Calu3 (cell line): ENCODE results near the gene PPP3R1. TPM values are rescaled to one million over a fixed set of nuclear protein-coding genes. Genes with fewer than 3 reads are reported as not detected.

Experiments
- BruUV-seq: library from RNA; stranded (reverse); fragments of 400-500 nt; replicated peaks from 2 replicates; lab custom pipeline; 2021; lab: Mats Ljungman, UMichigan
- CTCF ChIA-PET: fragments of 300-600 bp; sonication (Branson Sonifier 250); formaldehyde crosslinking; loops from one replicate; lab custom pipeline; 2022; ENCODE audit warnings: antibody characterized with exemption; lab: Charles Lee
- DNase-seq: peaks from one replicate; pipeline ENCODE4 v3.0.0; 2022
- H3K27ac Mint-ChIP-seq: one replicate; pipeline ENCODE4 v1.8.0; 2022; ENCODE audit warnings: mixed read lengths; ENCODE audit not compliant: unreplicated experiment
- H3K27me3 Mint-ChIP-seq: one replicate; pipeline ENCODE4 v1.8.0; 2022; ENCODE audit warnings: mixed read lengths; ENCODE audit not compliant: unreplicated experiment
- H3K36me3 Mint-ChIP-seq: one replicate; pipeline ENCODE4 v1.8.0; 2022; ENCODE audit warnings: mild to moderate bottlenecking, moderate library complexity, mixed read lengths; ENCODE audit not compliant: insufficient read depth, unreplicated experiment
- H3K4me1 Mint-ChIP-seq: one replicate; pipeline ENCODE4 v1.8.0; 2022; ENCODE audit warnings: mild to moderate bottlenecking, low read depth, mixed read lengths; ENCODE audit not compliant: unreplicated experiment
- H3K4me3 Mint-ChIP-seq: one replicate; pipeline ENCODE4 v1.8.0; 2022; ENCODE audit warnings: mild to moderate bottlenecking, low read depth, moderate library complexity, mixed read lengths; ENCODE audit not compliant: unreplicated experiment
- H3K9me3 Mint-ChIP-seq: one replicate; pipeline ENCODE4 v1.8.0; 2022; ENCODE audit warnings: low read depth, mixed read lengths; ENCODE audit not compliant: unreplicated experiment
- intact Hi-C: fragments of 100-400 bp; cut with micrococcal nuclease; formaldehyde crosslinking; loops from one replicate; pipeline ENCODE4 v1.10.0; 2022; ENCODE audit not compliant: unreplicated experiment
- total RNA-seq: library from RNA; stranded (reverse); gene quantifications from 2 replicates; pipeline ENCODE4 v1.2.3, GENCODE V29; 2022
- TF ChIP-seq, protein P1 (sequence below): fragments of 200-600 bp; IDR thresholded peaks from one replicate; pipeline ENCODE4 v1.8.0; 2022; ENCODE audit warnings: antibody characterized with exemption; ENCODE audit not compliant: unreplicated experiment

The PPP3R1 gene
- total RNA-seq, 1 experiment from 2014 or later, result 63.4 TPM

GRCh38 chr2:68282811-68283418 is 30.6 kb upstream of the PPP3R1 start:
- TF ChIP-seq, protein P1, sequence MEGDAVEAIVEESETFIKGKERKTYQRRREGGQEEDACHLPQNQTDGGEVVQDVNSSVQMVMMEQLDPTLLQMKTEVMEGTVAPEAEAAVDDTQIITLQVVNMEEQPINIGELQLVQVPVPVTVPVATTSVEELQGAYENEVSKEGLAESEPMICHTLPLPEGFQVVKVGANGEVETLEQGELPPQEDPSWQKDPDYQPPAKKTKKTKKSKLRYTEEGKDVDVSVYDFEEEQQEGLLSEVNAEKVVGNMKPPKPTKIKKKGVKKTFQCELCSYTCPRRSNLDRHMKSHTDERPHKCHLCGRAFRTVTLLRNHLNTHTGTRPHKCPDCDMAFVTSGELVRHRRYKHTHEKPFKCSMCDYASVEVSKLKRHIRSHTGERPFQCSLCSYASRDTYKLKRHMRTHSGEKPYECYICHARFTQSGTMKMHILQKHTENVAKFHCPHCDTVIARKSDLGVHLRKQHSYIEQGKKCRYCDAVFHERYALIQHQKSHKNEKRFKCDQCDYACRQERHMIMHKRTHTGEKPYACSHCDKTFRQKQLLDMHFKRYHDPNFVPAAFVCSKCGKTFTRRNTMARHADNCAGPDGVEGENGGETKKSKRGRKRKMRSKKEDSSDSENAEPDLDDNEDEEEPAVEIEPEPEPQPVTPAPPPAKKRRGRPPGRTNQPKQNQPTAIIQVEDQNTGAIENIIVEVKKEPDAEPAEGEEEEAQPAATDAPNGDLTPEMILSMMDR, result peak; percentile 66
- CTCF ChIA-PET, result interaction anchor here (1.0 to 1.6 kb wide), 5 partner anchors 9 to 161 kb away, joined by 3 to 11 read pairs (median 6); no protein-coding TSS in a partner anchor
- intact Hi-C loops, result loop anchor here (1.0 to 10.0 kb wide), 2 partner anchors 161 to 162 kb away; no protein-coding TSS in a partner anchor
- H3K9me3 Mint-ChIP-seq, result no peaks in the 10 kb centered on the region
- no peaks in the 10 kb centered on the region for H3K4me1 Mint-ChIP-seq
- peaks cover 45% of the 10 kb centered on the region for H3K27me3 Mint-ChIP-seq
- no peak overlapping the region for H3K4me3 Mint-ChIP-seq
- BruUV-seq, result no TSS peak
- no peak overlapping the region for H3K27ac Mint-ChIP-seq
- H3K36me3 Mint-ChIP-seq, result no peaks in the 10 kb centered on the region
- DNase-seq, result peak; percentile 16

DNA sequence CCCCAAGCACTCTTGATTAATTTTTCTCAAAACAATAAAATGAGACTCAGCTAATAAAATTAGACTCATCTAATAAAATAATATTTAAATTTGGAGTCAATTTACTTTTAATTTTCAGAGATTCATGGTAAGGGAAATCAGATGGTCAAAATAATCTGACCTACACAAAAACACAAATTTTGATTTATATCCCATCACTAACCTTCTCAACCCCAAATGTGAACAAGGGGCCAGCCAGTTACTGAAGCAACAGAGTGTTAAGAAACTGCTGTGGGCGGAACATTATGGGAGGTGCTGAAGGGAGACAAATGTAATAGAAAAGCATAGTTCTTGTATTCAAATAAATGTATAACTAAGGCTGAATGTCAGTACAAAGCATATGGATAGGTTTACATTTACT is 28.5 kb upstream of the PPP3R1 start:
- BruUV-seq, result no TSS peak
- Mint-ChIP-seq H3K27ac (no peak overlapping the region), H3K27me3 (peaks cover 29% of the 10 kb centered on the region), H3K9me3 (no peaks in the 10 kb centered on the region), H3K36me3 (no peaks in the 10 kb centered on the region), H3K4me1 (no peaks in the 10 kb centered on the region), H3K4me3 (no peak overlapping the region)
- TF ChIP-seq, protein P1, result no peak
- CTCF ChIA-PET, result no interaction called here
- DNase-seq, result no peak
- intact Hi-C loops, result loop anchor here (10.0 kb wide), 1 partner anchor 164 kb away; no protein-coding TSS in a partner anchor

GRCh38 chr2:68280348-68280747 is 28.0 kb upstream of the PPP3R1 start:
- DNase-seq, result no peak
- Mint-ChIP-seq H3K36me3 (no peaks in the 10 kb centered on the region), H3K9me3 (no peaks in the 10 kb centered on the region), H3K4me3 (no peak overlapping the region), H3K4me1 (no peaks in the 10 kb centered on the region), H3K27me3 (peaks cover 24% of the 10 kb centered on the region), H3K27ac (no peak overlapping the region)
- intact Hi-C loops, result loop anchor here (10.0 kb wide), 1 partner anchor 164 kb away; no protein-coding TSS in a partner anchor
- CTCF ChIA-PET, result no interaction called here
- no TSS peak for BruUV-seq
- TF ChIP-seq, protein P1, result no peak

- Mint-ChIP-seq H3K9me3 (no peaks in the 10 kb centered on the region), H3K4me1 (no peaks in the 10 kb centered on the region), H3K4me3 (no peak overlapping the region), H3K27me3 (peaks cover 17% of the 10 kb centered on the region), H3K27ac (no peak overlapping the region), H3K36me3 (no peaks in the 10 kb centered on the region)
- BruUV-seq, result no TSS peak
- DNase-seq, result no peak
- TF ChIP-seq, protein P1, result no peak
- intact Hi-C loops, result loop anchor here (10.0 kb wide), 1 partner anchor 165 kb away; no protein-coding TSS in a partner anchor
- CTCF ChIA-PET, result no interaction called here
Observed at GRCh38 chr2:68279691-68280090, 27.4 kb upstream of the PPP3R1 start.
